Glutamatergic neuron (in vitro differentiated cells): ENCODE measurements around the gene POC5. TPM values are rescaled to one million over a fixed set of nuclear protein-coding genes. Genes with fewer than 3 reads are reported as not detected.

Experiments used
- DNase-seq: peaks from one replicate; pipeline ENCODE4 v3.0.0; 2022
- H3K27ac Mint-ChIP-seq: one replicate; pipeline ENCODE4 v1.8.0; 2020; ENCODE audit warnings: mild to moderate bottlenecking, mixed read lengths, inconsistent platforms; ENCODE audit not compliant: unreplicated experiment
- H3K27me3 Mint-ChIP-seq: one replicate; pipeline ENCODE4 v1.8.0; 2020; ENCODE audit warnings: mild to moderate bottlenecking, moderate library complexity, mixed read lengths, inconsistent platforms; ENCODE audit not compliant: unreplicated experiment
- H3K36me3 Mint-ChIP-seq: one replicate; pipeline ENCODE4 v1.8.0; 2020; ENCODE audit warnings: mild to moderate bottlenecking, mixed read lengths, inconsistent platforms; ENCODE audit not compliant: unreplicated experiment
- H3K4me1 Mint-ChIP-seq: one replicate; pipeline ENCODE4 v1.8.0; 2020; ENCODE audit warnings: mild to moderate bottlenecking, low read depth, mixed read lengths, inconsistent platforms; ENCODE audit not compliant: unreplicated experiment
- H3K4me3 Mint-ChIP-seq: one replicate; pipeline ENCODE4 v1.8.0; 2020; ENCODE audit warnings: mild to moderate bottlenecking, mixed read lengths, inconsistent platforms; ENCODE audit not compliant: unreplicated experiment
- H3K9me3 Mint-ChIP-seq: one replicate; pipeline ENCODE4 v1.8.0; 2020; ENCODE audit warnings: mild to moderate bottlenecking, moderate library complexity, mixed read lengths, inconsistent platforms; ENCODE audit not compliant: unreplicated experiment
- CTCF ChIP-seq: fragments of 200-600 bp; sonication (generic); IDR thresholded peaks from one replicate; pipeline ENCODE4 v1.5.0; 2021; ENCODE audit not compliant: partially characterized antibody, unreplicated experiment
- total RNA-seq: library from RNA; stranded (reverse); fragmentation: NEBNext Ultra II Directional; extraction: Animal tissue kit (Norgen Biotek cat#: 25700); gene quantifications from one replicate; pipeline ENCODE4 v1.2.1, GENCODE V29; 2021; ENCODE audit not compliant: unreplicated experiment

The POC5 gene
- total RNA-seq, 1 donor from 2014 or later = 21.5 TPM

GRCh38 chr5:75677607-75678006 is 39.6 kb downstream of the POC5 start:
- no peaks in the 10 kb centered on the region for H3K4me1 Mint-ChIP-seq
- H3K27ac Mint-ChIP-seq = no peak overlapping the region
- no peak overlapping the region for H3K4me3 Mint-ChIP-seq
- no peaks in the 10 kb centered on the region for H3K36me3 Mint-ChIP-seq
- TF ChIP-seq CTCF = no peak
- H3K9me3 Mint-ChIP-seq = no peaks in the 10 kb centered on the region
- DNase-seq = no peak
- no peaks in the 10 kb centered on the region for H3K27me3 Mint-ChIP-seq

DNA sequence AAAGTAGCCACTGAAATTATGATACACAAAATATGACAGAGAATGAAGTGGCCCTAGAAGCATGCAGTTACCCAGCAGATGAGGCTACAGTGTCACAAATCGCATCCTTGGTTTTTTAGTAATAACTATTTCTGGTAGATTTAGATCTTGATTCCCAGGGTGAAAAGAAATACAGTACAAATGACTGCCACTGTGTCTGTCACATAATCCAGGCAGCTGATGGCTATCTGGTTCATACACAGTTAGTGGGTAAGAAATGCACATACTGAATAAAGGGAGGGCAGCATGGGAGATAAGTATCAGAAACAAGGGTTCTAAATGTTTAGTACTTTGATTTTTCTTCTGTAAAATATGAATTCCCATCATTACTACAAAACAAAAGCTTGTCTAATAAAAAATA is 41.5 kb downstream of the POC5 start:
- H3K27ac Mint-ChIP-seq = no peak overlapping the region
- peaks cover 5% of the 10 kb centered on the region for H3K36me3 Mint-ChIP-seq
- TF ChIP-seq CTCF = no peak
- no peaks in the 10 kb centered on the region for H3K4me1 Mint-ChIP-seq
- DNase-seq = no peak
- no peak overlapping the region for H3K4me3 Mint-ChIP-seq
- H3K27me3 Mint-ChIP-seq = no peaks in the 10 kb centered on the region
- H3K9me3 Mint-ChIP-seq = no peaks in the 10 kb centered on the region

DNA sequence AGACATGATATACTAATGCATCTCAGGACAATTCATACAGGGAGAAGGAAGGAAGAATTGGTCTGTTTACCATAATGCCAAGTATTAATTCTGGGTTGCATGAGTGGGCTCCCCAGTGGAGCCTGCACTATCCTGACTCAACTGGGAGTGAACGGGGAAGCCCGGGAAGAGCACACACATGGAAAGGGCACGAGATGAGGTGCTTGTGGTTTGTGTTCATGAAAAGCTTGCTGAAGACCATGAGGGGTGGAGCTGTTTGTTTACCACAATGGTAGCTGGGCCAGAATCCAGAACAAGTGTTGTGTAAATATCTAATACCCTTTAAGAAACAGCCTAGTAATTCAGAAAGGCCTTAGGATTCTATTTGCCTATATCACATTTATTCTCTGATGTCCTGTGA is 44.6 kb downstream of the POC5 start:
- no peak overlapping the region for H3K27ac Mint-ChIP-seq
- H3K9me3 Mint-ChIP-seq = no peaks in the 10 kb centered on the region
- TF ChIP-seq CTCF = no peak
- DNase-seq = no peak
- H3K36me3 Mint-ChIP-seq = peaks cover 5% of the 10 kb centered on the region
- H3K27me3 Mint-ChIP-seq = peaks cover 1% of the 10 kb centered on the region
- H3K4me1 Mint-ChIP-seq = peaks cover 15% of the 10 kb centered on the region
- no peak overlapping the region for H3K4me3 Mint-ChIP-seq

DNA sequence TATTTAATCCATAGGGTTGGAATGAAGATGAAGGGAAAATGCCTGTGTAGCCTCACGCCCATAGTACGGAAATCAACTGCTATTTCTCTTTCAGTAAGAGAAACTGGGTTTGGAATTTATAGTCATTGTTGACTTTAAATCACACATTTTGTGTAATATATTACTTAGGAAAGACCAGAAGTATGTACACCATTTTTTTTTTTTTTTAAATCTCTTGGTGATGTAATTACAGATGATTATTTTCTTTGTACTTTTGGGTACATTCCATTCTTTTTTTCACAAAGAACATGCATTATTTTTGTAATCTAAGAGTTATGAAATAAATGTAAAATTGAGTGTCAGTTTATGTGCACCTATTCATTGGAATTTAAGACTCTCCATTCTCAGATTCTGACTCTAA is 45.7 kb downstream of the POC5 start:
- H3K27ac Mint-ChIP-seq = no peak overlapping the region
- H3K4me3 Mint-ChIP-seq = no peak overlapping the region
- H3K27me3 Mint-ChIP-seq = peaks cover 1% of the 10 kb centered on the region
- DNase-seq = no peak
- H3K9me3 Mint-ChIP-seq = no peaks in the 10 kb centered on the region
- no peak for TF ChIP-seq CTCF
- peaks cover 15% of the 10 kb centered on the region for H3K4me1 Mint-ChIP-seq
- peaks cover 5% of the 10 kb centered on the region for H3K36me3 Mint-ChIP-seq

- H3K27ac Mint-ChIP-seq = no peak overlapping the region
- no peaks in the 10 kb centered on the region for H3K9me3 Mint-ChIP-seq
- H3K36me3 Mint-ChIP-seq = peaks cover 5% of the 10 kb centered on the region
- H3K4me1 Mint-ChIP-seq = peaks cover 15% of the 10 kb centered on the region
- DNase-seq = no peak
- peaks cover 1% of the 10 kb centered on the region for H3K27me3 Mint-ChIP-seq
- TF ChIP-seq CTCF = no peak
- no peak overlapping the region for H3K4me3 Mint-ChIP-seq
Observed at GRCh38 chr5:75670577-75670976, 46.7 kb downstream of the POC5 start.
